ENCODE results near the gene BEND2. TPM values are rescaled to one million over a fixed set of nuclear protein-coding genes. Genes with fewer than 3 reads are reported as not detected.

The BEND2 gene
- total RNA-seq, 3 donors from 2014 or later = not detected

DNA sequence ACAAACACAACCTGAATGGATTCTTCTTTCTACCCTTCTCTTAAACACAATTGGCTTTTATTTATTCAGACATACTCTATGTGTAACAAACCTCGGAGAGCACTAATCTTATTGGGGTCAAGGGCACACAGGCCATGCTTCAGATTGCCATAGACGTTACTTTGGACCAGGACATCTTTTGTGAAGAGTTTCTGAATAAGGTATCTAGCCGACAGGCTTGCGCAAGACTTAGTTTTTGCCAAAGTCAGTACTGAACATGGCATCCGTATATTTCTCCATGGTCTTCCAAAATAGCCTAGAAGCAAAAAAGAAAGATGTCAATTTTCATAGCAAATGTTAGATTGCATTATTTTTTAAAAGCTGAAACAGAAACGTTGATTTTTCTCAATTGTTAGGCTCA lies 49.8 kb downstream of the BEND2 start:
- Mint-ChIP-seq H3K4me3 (no peak overlapping the region), H3K9me3 (no peaks in the 10 kb centered on the region), H3K27me3 (ENCODE audit: low read depth) (peaks cover 3% of the 10 kb centered on the region), H3K36me3 (ENCODE audit: insufficient read depth) (no peaks in the 10 kb centered on the region), H3K4me1 (ENCODE audit: low read depth) (no peaks in the 10 kb centered on the region)
- no peak for DNase-seq
- ATAC-seq = no peak

DNA sequence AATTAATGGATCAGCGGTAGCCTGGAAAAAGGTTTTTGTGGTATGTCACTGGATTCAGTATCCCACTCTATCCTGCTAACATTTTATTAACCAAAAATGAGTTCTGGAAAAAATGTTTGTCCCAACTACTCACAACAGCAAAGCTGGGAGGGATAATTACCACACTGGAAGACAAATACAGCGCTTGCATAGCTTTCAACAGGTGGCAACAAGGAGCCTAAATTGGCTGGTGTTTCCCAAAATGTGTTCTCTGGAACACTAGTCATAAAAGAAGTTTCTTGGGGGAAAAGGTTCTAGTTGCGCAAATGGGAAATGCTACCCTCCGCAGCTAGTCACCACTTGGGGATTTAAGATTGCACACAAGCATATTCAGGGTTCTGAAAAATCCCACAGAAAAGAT lies 54.6 kb downstream of the BEND2 start:
- DNase-seq (no peak), ATAC-seq (no peak)
- H3K9me3 Mint-ChIP-seq = no peaks in the 10 kb centered on the region
- no peaks in the 10 kb centered on the region for H3K4me1 Mint-ChIP-seq (ENCODE audit: low read depth)
- no peak overlapping the region for H3K4me3 Mint-ChIP-seq
- no peaks in the 10 kb centered on the region for H3K36me3 Mint-ChIP-seq (ENCODE audit: insufficient read depth)
- no peaks in the 10 kb centered on the region for H3K27me3 Mint-ChIP-seq (ENCODE audit: low read depth)

DNA sequence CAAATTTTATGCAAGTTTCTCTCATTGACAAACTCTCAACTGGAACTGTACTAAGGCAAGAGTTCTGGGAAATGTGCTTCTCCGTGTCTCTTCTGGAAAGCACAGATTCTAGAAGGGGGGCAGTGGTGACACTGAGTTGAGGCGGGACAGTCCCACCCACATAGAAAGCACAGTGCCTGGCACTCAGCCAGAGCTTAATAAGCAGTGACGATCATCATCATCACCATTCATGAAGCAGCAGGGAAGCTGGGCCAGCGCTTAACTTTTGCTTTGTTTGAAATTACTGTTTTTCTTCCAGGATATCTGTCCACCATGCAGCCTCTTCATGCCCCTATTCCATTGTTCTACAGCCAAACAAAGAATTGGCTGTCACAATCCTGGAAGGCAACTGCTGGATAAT lies 60.3 kb downstream of the BEND2 start:
- H3K4me1 Mint-ChIP-seq (ENCODE audit: low read depth) = no peaks in the 10 kb centered on the region
- no peak overlapping the region for H3K4me3 Mint-ChIP-seq
- H3K9me3 Mint-ChIP-seq = no peaks in the 10 kb centered on the region
- ATAC-seq (no peak), DNase-seq (no peak)
- H3K27me3 Mint-ChIP-seq (ENCODE audit: low read depth) = no peaks in the 10 kb centered on the region
- no peaks in the 10 kb centered on the region for H3K36me3 Mint-ChIP-seq (ENCODE audit: insufficient read depth)

DNA sequence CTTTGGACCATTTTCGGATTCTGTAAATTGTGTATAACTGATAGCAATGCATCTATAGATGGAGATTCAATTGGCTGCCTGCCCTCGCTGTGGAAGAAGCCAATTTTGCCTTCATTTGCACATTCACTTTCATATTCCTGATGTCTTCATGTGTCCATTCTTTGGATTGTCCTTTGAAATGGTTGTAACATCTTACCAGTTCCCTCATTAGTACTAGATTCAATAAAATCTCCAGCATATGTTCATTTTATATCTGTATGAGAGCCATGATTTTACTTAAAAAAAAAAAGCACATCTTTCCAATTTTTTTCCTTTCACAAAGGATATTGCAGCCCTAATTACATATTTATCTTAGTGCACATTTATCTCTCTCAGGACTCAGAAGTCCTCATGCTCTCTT lies 61.7 kb downstream of the BEND2 start:
- no peak for DNase-seq
- Mint-ChIP-seq H3K9me3 (no peaks in the 10 kb centered on the region), H3K36me3 (ENCODE audit: insufficient read depth) (no peaks in the 10 kb centered on the region), H3K4me3 (no peak overlapping the region), H3K27me3 (ENCODE audit: low read depth) (no peaks in the 10 kb centered on the region), H3K4me1 (ENCODE audit: low read depth) (no peaks in the 10 kb centered on the region)
- no peak for ATAC-seq

DNA sequence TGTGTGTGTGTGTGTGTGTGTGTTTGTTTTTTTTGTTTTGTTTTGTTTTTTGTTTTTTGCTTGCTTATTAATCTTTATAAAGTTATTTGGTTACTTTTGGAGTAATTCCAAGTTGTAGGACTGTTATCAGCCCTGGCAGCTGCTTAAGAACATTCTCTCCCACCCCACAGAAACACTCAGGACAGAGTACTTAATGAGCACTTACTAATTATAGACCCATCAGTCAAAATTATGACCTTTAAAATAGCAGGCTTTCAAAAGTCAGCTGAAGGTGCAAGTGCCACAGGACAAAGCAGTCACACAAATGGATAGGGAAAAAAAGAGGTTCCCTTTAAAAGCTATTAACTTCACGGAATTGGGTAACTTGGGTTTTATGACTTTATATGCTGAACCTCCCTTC lies 69.0 kb downstream of the BEND2 start:
- no peaks in the 10 kb centered on the region for H3K9me3 Mint-ChIP-seq
- no peaks in the 10 kb centered on the region for H3K36me3 Mint-ChIP-seq (ENCODE audit: insufficient read depth)
- DNase-seq = no peak
- ATAC-seq = no peak
- H3K4me1 Mint-ChIP-seq (ENCODE audit: low read depth) = no peaks in the 10 kb centered on the region
- peaks cover 6% of the 10 kb centered on the region for H3K27me3 Mint-ChIP-seq (ENCODE audit: low read depth)
- H3K4me3 Mint-ChIP-seq = no peak overlapping the region

DNA sequence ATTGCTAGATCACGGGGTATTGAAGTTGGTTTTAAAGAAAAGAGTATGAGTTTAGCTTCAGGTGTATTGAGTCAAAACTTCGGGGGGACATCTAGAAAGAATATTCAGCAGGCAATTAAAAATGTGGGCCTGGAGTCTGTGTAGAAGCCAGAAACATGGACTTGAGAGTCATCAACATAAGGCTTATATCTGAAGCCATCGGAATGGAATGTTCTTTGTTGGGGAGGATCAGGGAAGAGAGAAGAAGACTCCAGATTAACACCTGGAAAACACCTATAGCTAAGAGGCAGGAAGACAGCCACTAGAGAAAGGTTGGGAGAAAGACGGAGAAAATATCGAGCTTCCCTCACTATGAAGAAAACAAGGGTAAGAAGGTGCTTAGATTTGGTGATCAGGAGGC lies 69.5 kb downstream of the BEND2 start:
- Mint-ChIP-seq H3K36me3 (ENCODE audit: insufficient read depth) (no peaks in the 10 kb centered on the region), H3K4me1 (ENCODE audit: low read depth) (no peaks in the 10 kb centered on the region), H3K9me3 (no peaks in the 10 kb centered on the region), H3K4me3 (no peak overlapping the region), H3K27me3 (ENCODE audit: low read depth) (peaks cover 6% of the 10 kb centered on the region)
- ATAC-seq = no peak
- DNase-seq = no peak

DNA sequence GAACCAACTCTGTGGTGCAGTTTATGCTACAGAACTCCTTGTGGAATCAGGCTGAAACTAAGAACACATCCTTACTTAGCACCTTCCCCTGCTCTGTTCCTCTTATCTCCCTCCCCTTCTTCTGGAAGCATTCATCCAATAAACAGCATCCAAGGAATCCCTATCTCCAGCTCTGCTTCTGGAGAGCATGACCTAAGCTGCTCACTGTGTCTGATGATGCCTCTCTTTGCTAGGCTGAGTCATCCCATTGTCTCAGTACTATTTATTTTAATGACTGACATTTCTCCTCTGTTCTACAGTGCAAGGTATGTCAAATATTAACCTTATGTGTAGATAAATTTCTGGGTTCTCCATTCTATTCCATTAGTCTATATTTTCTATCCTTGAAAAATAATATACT lies 71.2 kb downstream of the BEND2 start:
- Mint-ChIP-seq H3K36me3 (ENCODE audit: insufficient read depth) (no peaks in the 10 kb centered on the region), H3K9me3 (no peaks in the 10 kb centered on the region), H3K4me1 (ENCODE audit: low read depth) (no peaks in the 10 kb centered on the region), H3K4me3 (no peak overlapping the region), H3K27me3 (ENCODE audit: low read depth) (peaks cover 6% of the 10 kb centered on the region)
- ATAC-seq (no peak), DNase-seq (no peak)

DNA sequence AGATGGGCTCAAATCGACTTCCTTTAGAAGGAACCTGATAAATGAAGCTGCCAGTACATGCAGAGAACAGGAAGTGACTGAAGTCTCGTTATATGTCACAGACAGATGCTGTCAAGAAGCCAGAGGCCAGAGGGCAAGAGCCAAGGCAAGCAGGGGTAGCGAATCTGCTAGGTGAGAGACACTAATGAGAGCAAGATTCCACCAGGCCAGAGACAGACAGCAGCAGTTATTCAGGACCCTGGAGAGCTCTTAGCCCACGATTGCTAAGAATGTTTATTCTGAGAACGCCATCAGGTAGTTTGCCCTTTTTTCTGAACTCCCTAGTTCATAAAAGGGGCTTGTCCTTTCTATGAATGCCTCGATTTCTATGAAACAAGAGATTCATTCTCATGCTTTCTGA lies 73.7 kb downstream of the BEND2 start:
- DNase-seq (no peak), ATAC-seq (no peak)
- H3K4me1 Mint-ChIP-seq (ENCODE audit: low read depth) = no peaks in the 10 kb centered on the region
- peaks cover 4% of the 10 kb centered on the region for H3K27me3 Mint-ChIP-seq (ENCODE audit: low read depth)
- H3K4me3 Mint-ChIP-seq = no peak overlapping the region
- no peaks in the 10 kb centered on the region for H3K36me3 Mint-ChIP-seq (ENCODE audit: insufficient read depth)
- H3K9me3 Mint-ChIP-seq = no peaks in the 10 kb centered on the region

DNA sequence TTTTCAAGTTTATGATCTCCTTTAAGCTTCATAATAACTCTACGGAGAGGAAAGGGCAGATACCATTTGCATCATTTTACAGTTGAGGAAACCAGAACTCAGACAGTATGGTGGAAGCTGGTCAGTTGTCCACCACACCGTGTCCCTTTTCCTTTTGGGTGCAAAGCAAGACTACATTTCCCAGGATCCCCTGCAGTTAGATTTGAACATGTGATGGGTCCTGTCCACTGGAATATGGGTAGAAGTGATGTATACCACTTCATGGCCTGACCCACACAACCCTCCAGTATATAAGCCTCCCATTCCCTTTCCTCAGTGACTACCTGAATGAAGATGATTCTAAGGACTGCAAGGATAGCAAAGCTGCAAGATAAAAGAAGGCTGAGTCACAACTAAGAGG lies 74.7 kb downstream of the BEND2 start:
- H3K27me3 Mint-ChIP-seq (ENCODE audit: low read depth) = peaks cover 1% of the 10 kb centered on the region
- H3K4me1 Mint-ChIP-seq (ENCODE audit: low read depth) = no peaks in the 10 kb centered on the region
- no peak overlapping the region for H3K4me3 Mint-ChIP-seq
- DNase-seq = no peak
- H3K36me3 Mint-ChIP-seq (ENCODE audit: insufficient read depth) = no peaks in the 10 kb centered on the region
- no peaks in the 10 kb centered on the region for H3K9me3 Mint-ChIP-seq
- no peak for ATAC-seq

DNA sequence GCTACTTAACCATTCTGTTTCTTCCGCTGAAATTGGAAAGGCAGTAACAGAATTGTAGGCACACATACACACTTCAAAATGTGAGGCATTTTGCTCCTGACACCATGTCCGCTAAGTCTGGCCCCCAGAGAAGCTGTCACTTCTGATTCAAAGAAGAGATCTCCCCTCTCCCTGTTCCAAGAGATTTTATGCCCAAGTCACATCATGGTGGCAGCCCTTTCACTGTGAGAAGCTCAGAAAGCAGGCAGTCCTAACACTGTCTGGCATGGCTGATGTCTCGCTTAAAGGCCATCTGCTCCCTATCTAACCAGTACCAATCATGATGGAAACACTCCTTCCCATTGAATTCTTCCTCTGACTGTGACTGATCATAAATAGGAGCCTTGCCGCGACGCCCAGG lies 83.9 kb downstream of the BEND2 start:
- no peak overlapping the region for H3K4me3 Mint-ChIP-seq
- H3K36me3 Mint-ChIP-seq (ENCODE audit: insufficient read depth) = no peaks in the 10 kb centered on the region
- H3K9me3 Mint-ChIP-seq = no peaks in the 10 kb centered on the region
- no peaks in the 10 kb centered on the region for H3K4me1 Mint-ChIP-seq (ENCODE audit: low read depth)
- no peaks in the 10 kb centered on the region for H3K27me3 Mint-ChIP-seq (ENCODE audit: low read depth)
- DNase-seq = no peak
- no peak for ATAC-seq

DNA sequence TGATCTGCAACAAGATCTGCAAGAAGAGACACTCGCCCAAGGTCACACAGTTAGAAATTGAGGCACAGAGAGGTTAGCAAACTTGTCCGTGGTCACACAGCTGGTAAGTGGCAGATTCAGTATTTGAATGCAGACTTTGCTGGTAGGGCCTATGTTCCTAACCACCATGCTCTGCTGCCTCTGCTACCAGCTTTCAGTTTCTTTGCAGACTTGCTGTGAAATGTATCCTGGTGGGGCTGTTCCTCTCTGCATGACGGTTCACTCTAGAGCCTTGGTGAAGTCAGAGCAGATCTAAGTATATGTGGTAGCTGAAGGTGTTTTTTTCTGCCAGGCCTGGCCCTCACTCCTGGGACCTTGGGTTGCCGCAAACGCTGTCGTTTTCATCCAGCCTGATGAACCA lies 87.1 kb downstream of the BEND2 start:
- Mint-ChIP-seq H3K27me3 (ENCODE audit: low read depth) (no peaks in the 10 kb centered on the region), H3K9me3 (no peaks in the 10 kb centered on the region), H3K4me1 (ENCODE audit: low read depth) (no peaks in the 10 kb centered on the region), H3K4me3 (no peak overlapping the region), H3K36me3 (ENCODE audit: insufficient read depth) (no peaks in the 10 kb centered on the region)
- ATAC-seq (no peak), DNase-seq (no peak)

DNA sequence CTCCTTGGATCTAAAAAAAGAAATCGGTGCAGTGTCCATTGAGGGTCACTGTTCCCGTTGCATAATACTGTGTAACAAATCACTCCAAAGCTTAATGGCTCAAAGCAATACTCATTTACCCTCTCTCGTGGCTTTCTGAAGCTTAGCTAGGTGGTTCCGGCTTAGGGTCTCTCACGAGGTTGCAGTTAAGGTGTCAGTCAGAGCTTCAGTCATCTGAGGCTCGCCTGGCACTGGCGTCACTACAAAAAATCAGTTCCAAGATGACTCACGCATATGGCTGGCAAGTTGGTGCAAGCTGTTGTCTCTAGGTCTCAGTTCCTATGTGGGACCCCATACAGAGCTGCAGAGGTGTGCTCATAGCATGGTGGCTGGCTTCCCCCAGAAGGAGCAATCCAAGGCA lies 91.0 kb downstream of the BEND2 start:
- DNase-seq = no peak
- Mint-ChIP-seq H3K36me3 (ENCODE audit: insufficient read depth) (no peaks in the 10 kb centered on the region), H3K4me3 (no peak overlapping the region), H3K27me3 (ENCODE audit: low read depth) (no peaks in the 10 kb centered on the region), H3K4me1 (ENCODE audit: low read depth) (no peaks in the 10 kb centered on the region), H3K9me3 (no peaks in the 10 kb centered on the region)
- no peak for ATAC-seq

DNA sequence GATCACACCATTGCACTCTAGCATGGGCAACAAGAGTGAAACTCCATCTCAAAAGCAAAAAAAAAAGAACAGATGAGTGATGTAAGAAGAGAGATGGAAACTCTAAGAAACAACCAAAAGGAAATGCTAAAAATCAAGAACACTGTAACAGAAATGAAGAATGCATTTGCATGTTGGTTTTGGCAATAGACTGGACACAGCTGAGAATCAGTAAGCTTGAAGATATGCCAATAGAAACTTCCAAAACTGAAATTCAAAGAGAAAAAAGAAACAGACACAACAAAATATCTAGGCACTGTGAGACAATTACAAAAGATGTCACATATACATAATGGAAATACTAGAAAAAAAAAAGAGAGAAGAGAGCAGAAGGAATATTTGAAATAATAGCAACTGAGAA lies 93.7 kb downstream of the BEND2 start:
- Mint-ChIP-seq H3K4me1 (ENCODE audit: low read depth) (no peaks in the 10 kb centered on the region), H3K4me3 (no peak overlapping the region), H3K27me3 (ENCODE audit: low read depth) (peaks cover 7% of the 10 kb centered on the region), H3K36me3 (ENCODE audit: insufficient read depth) (no peaks in the 10 kb centered on the region), H3K9me3 (no peaks in the 10 kb centered on the region)
- ATAC-seq = no peak
- DNase-seq = no peak

DNA sequence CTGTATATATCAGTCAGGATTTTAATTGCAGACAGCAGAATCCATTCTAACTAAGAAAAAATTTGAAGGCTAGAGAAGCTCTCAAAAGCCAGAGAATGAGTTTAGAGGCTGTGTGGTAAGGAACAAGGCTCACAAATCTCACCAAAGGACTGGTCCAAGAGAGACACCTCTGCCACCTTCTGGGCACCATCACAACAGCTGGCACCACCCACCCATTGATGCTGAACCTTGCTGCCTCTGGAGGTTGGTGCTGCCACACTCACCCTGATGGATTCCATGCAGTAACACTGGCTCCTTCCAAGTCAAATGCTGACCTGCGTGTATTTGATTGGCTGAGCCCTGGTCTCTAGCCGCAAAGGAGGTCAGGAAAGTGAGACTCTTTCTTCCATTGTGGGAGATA lies 100.8 kb downstream of the BEND2 start:
- Mint-ChIP-seq H3K36me3 (ENCODE audit: insufficient read depth) (no peaks in the 10 kb centered on the region), H3K4me3 (no peak overlapping the region), H3K27me3 (ENCODE audit: low read depth) (peaks cover 7% of the 10 kb centered on the region), H3K9me3 (peaks cover 3% of the 10 kb centered on the region), H3K4me1 (ENCODE audit: low read depth) (no peaks in the 10 kb centered on the region)
- no peak for ATAC-seq
- DNase-seq = no peak

All from activated T-cell treated with anti-CD3 and anti-CD28 coated beads, Interleukin-2, amount 50 U/mL, for 4 hours (primary cell).